ENCODE results near the gene TRANK1. TPM values are rescaled to one million over a fixed set of nuclear protein-coding genes. Genes with fewer than 3 reads are reported as not detected.

Gene TRANK1
- total and polyA plus RNA-seq, 2 of the 8 experiments (the other 6 are each of a cell fraction or from before 2014, with no cell fraction given) = 2.9 to 8.8 TPM

GRCh38 chr3:36973139-36973538 is 28.3 kb upstream of the TRANK1 start:
- Histone ChIP-seq H3K23ac (ENCODE audit: insufficient read length) (no peak overlapping the region), H4K8ac (ENCODE audit: extremely low read depth, insufficient read depth, low read length) (no peak overlapping the region), H4K91ac (replicated peaks; ENCODE audit: insufficient read length, low read length) (no peak overlapping the region), H3K14ac (ENCODE audit: insufficient read length) (no peak overlapping the region), H2BK5ac (ENCODE audit: low read depth, low read length) (no peak overlapping the region), H3K27ac (ENCODE audit: low read depth, low read length) (no peak overlapping the region), H2AK5ac (ENCODE audit: low read depth, low read length) (no peak overlapping the region), H4K5ac (ENCODE audit: insufficient read length, low read depth, low read length) (no peak overlapping the region), H3K23me2 (ENCODE audit: low read depth, low read length) (no peaks in the 10 kb centered on the region), H3K9ac (replicated peaks in 1 of 4; ENCODE audit: extremely low read depth in 1 of 4, low read depth in 3 of 4, low read length in 3 of 4) (no peak overlapping the region), H2BK12ac (ENCODE audit: low read depth, low read length) (no peak overlapping the region), H3K4ac (replicated peaks; ENCODE audit: insufficient read length, low read depth, low read length) (no peak overlapping the region), H2AFZ (ENCODE audit: low read length) (no peak overlapping the region), H3K9me3 (ENCODE audit: insufficient read depth in 2 of 2, low read depth in 1 of 2, low read length in 1 of 2) (no peaks in the 10 kb centered on the region; a peak in 1 of 4 replicates), H2BK120ac (replicated peaks; ENCODE audit: low read depth, low read length) (no peak overlapping the region), H3K4me1 (replicated peaks in 1 of 4; ENCODE audit: control insufficient read depth in 3 of 4, insufficient read depth in 4 of 4, low read length in 3 of 4) (peaks cover 0 to 5% (median 5%) of the 10 kb centered on the region in 4 experiments; a peak in 3 of 7 replicates), H3K79me2 (ENCODE audit: control insufficient read depth in 1 of 2, insufficient read depth in 2 of 2, low read length in 2 of 2) (no peaks in the 10 kb centered on the region), H3K56ac (replicated peaks; ENCODE audit: insufficient read length, low read depth, low read length) (no peak overlapping the region), H2BK20ac (ENCODE audit: low read length) (no peak overlapping the region), H3K18ac (ENCODE audit: extremely low read depth, low read length) (no peak overlapping the region), H3K36me3 (ENCODE audit: control insufficient read depth in 2 of 4, insufficient read depth in 4 of 4, low read length in 3 of 4) (no peaks in the 10 kb centered on the region), H2BK15ac (ENCODE audit: low read length) (no peak overlapping the region), H4K20me1 (replicated peaks in 1 of 2; ENCODE audit: control insufficient read depth in 1 of 2, insufficient read depth in 2 of 2, low read length in 2 of 2) (no peaks in the 10 kb centered on the region), H3K4me2 (ENCODE audit: insufficient read depth in 1 of 2, low read depth in 2 of 2, low read length in 2 of 2) (no peak overlapping the region), H3K4me3 (ENCODE audit: extremely low read depth in 1 of 4, insufficient read depth in 2 of 4, low read depth in 3 of 4, low read length in 4 of 4) (no peak overlapping the region), H3K27me3 (replicated peaks in 1 of 4; ENCODE audit: control insufficient read depth in 3 of 4, extremely low read depth in 1 of 4, insufficient read depth in 3 of 4, low read length in 3 of 4) (no peaks in the 10 kb centered on the region), H3K79me1 (ENCODE audit: low read depth, low read length) (no peaks in the 10 kb centered on the region)
- DNase-seq (ENCODE audit: low read depth in 1 of 2, low spot score in 2 of 2) = no peak
- POLR2A ChIA-PET (ENCODE audit: partially characterized antibody) = interaction anchor here (1.0 to 1.5 kb wide), 3 partner anchors 13 to 19 kb away, joined by 3 to 5 read pairs (median 5); partner anchors contain the start of gene EPM2AIP1
- no peak for FAIRE-seq
- WGBS, 2 experiments (ENCODE audit: extremely low coverage in 1 of 2, insufficient coverage in 1 of 2, insufficient read length in 1 of 2, insufficient replicate concordance in 2 of 2, low coverage in 1 of 2, low lambda C conversion rate in 2 of 2, missing lambda C conversion rate in 1 of 2) = 82% methylated on average over 1 of the region's 1 CpG; no CpG with 5 or more reads in 1 of the 2 experiments
- CTCF ChIA-PET (ENCODE audit: partially characterized antibody) = interaction anchor here (0.7 to 3.2 kb wide), 5 partner anchors 9 to 181 kb away, joined by 3 to 27 read pairs (median 4); partner anchors contain the start of genes EPM2AIP1 and MLH1
- TF ChIP-seq RFX5 (IDR thresholded peaks at IDR 0.05; ENCODE audit: borderline replicate concordance, low read depth, low read length) (no peak), CTCF (IDR thresholded peaks at IDR 0.05; ENCODE audit: control extremely low read depth in 1 of 3, insufficient read depth in 1 of 3, low read depth in 1 of 3, low read length in 3 of 3) (no peak), JUND (IDR thresholded peaks at IDR 0.05; ENCODE audit: low read length) (no peak)

All from H1 (cell line).